ENCODE data around the gene PGAM1. TPM values are rescaled to one million over a fixed set of nuclear protein-coding genes. Genes with fewer than 3 reads are reported as not detected.

Gene PGAM1
- polyA plus RNA-seq, 3 donors, result 276 to 749 (median 498) TPM

DNA sequence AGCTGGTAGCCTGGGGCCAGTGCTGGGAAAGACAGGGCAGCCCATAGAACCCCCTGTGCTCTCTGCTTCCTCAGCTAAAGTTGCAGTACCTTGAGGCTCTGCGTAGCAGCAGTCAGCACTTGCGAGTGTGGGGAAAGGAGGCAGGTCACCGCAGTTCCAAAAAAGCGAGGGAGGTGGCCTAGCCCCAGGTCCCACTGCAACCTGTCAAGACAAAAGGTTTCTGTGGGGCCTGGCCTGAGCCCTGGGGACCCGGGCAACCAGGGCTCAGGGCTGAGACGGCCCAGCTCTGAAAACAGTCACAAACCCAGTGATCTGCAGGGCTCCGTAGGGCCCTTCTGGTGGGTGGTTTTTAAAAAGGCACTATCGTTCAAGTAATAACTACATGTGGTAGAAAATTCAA is 44.4 kb upstream of the PGAM1 start:
- Histone ChIP-seq H3K4me1 (ENCODE audit: control insufficient read depth in 1 of 2, insufficient read depth in 2 of 2, low read length in 2 of 2) (peaks cover 6 to 8% of the 10 kb centered on the region in 2 donors), H3K79me2 (ENCODE audit: insufficient read depth, low read length) (no peaks in the 10 kb centered on the region), H3K9ac (ENCODE audit: insufficient read depth, low read length, poor library complexity, severe bottlenecking) (no peak overlapping the region), H3K4me2 (replicated peaks; ENCODE audit: extremely low read depth, low read length, poor library complexity, severe bottlenecking) (no peak overlapping the region), H4K20me1 (ENCODE audit: insufficient read depth, low read length) (peaks cover 10% of the 10 kb centered on the region), H3K4me3 (replicated peaks in 1 of 3; ENCODE audit: low read depth in 2 of 3, low read length in 3 of 3) (no peak overlapping the region), H3K27me3 (ENCODE audit: control insufficient read depth in 2 of 2, insufficient read depth in 2 of 2, low read length in 2 of 2) (no peaks in the 10 kb centered on the region), H2AFZ (ENCODE audit: insufficient read depth, low read depth, low read length, poor library complexity, severe bottlenecking) (no peak overlapping the region), H3K27ac (ENCODE audit: low read depth in 1 of 2, low read length in 2 of 2) (no peak overlapping the region), H3K9me3 (replicated peaks in 1 of 2; ENCODE audit: control insufficient read depth in 1 of 2, insufficient read depth in 1 of 2, low read length in 2 of 2) (peaks cover 0 to 7% of the 10 kb centered on the region in 2 donors), H3K36me3 (replicated peaks in 1 of 2; ENCODE audit: control insufficient read depth in 1 of 2, insufficient read depth in 2 of 2, low read length in 2 of 2) (peaks cover 82 to 97% of the 10 kb centered on the region in 2 donors)
- Mint-ChIP-seq H3K9me3 (peaks cover 2 to 9% (median 4%) of the 10 kb centered on the region in 7 donors), H3K36me3 (peaks cover 81 to 95% of the 10 kb centered on the region in 2 donors), H3K27ac (peak overlapping the region in 1 of 7 donors; percentile 36), H3K4me1 (peaks cover 2% of the 10 kb centered on the region), H3K4me3 (no peak overlapping the region), H3K27me3 (ENCODE audit: low read depth in 3 of 3) (no peaks in the 10 kb centered on the region)
- DNase-seq, result no peak
- TF ChIP-seq, protein P1, sequence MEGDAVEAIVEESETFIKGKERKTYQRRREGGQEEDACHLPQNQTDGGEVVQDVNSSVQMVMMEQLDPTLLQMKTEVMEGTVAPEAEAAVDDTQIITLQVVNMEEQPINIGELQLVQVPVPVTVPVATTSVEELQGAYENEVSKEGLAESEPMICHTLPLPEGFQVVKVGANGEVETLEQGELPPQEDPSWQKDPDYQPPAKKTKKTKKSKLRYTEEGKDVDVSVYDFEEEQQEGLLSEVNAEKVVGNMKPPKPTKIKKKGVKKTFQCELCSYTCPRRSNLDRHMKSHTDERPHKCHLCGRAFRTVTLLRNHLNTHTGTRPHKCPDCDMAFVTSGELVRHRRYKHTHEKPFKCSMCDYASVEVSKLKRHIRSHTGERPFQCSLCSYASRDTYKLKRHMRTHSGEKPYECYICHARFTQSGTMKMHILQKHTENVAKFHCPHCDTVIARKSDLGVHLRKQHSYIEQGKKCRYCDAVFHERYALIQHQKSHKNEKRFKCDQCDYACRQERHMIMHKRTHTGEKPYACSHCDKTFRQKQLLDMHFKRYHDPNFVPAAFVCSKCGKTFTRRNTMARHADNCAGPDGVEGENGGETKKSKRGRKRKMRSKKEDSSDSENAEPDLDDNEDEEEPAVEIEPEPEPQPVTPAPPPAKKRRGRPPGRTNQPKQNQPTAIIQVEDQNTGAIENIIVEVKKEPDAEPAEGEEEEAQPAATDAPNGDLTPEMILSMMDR (IDR thresholded peaks at IDR 0.05), result no peak
- intact Hi-C loops (cut with micrococcal nuclease), result loop anchor here in 1 of 2 donors (2.0 kb wide), 1 partner anchor 13 kb away; no protein-coding TSS in a partner anchor
- 89% methylated on average over 6 of the region's 8 CpGs for WGBS (ENCODE audit: insufficient coverage)

DNA sequence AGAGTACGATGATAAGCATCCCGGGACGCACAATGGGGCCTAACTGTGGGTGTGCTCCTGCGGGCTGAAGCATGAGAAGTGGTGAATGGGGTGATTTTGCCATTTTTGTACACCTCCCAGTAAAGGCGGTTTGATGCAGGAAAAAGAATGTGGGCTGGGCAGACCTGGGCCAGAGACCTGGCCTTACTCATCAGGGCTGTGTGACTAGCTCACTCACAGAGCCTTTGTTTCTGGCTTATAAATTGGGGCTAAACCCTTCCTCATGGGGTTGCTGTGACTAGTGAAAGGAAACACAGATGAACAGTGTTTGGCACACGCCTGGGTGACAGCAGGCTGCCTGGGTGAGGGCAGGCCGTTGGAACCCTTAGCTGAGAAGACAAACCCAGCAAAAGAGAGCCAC is 42.8 kb upstream of the PGAM1 start:
- no peak overlapping the region for H2AFZ ChIP-seq (ENCODE audit: insufficient read depth, low read depth, low read length, poor library complexity, severe bottlenecking)
- Mint-ChIP-seq H3K9me3 (peaks cover 0 to 2% (median 0%) of the 10 kb centered on the region in 7 donors), H3K36me3 (peaks cover 84 to 96% of the 10 kb centered on the region in 2 donors), H3K27ac (peak overlapping the region in 1 of 7 donors; percentile 13), H3K27me3 (ENCODE audit: low read depth in 3 of 3) (no peaks in the 10 kb centered on the region), H3K4me3 (no peak overlapping the region), H3K4me1 (peaks cover 2% of the 10 kb centered on the region)
- TF ChIP-seq, protein P1 (IDR thresholded peaks at IDR 0.05), result no peak
- no peak overlapping the region for H3K4me3 ChIP-seq (replicated peaks in 1 of 3; ENCODE audit: low read depth in 2 of 3, low read length in 3 of 3)
- no peaks in the 10 kb centered on the region for H3K27me3 ChIP-seq (ENCODE audit: control insufficient read depth in 2 of 2, insufficient read depth in 2 of 2, low read length in 2 of 2)
- H3K79me2 ChIP-seq (ENCODE audit: insufficient read depth, low read length), result no peaks in the 10 kb centered on the region
- H3K9me3 ChIP-seq (replicated peaks in 1 of 2; ENCODE audit: control insufficient read depth in 1 of 2, insufficient read depth in 1 of 2, low read length in 2 of 2), result no peaks in the 10 kb centered on the region
- 98% methylated on average over 4 of the region's 7 CpGs for whole genome bisulfite sequencing (ENCODE audit: insufficient coverage)
- H3K36me3 ChIP-seq (replicated peaks in 1 of 2; ENCODE audit: control insufficient read depth in 1 of 2, insufficient read depth in 2 of 2, low read length in 2 of 2), result peaks cover 88 to 98% of the 10 kb centered on the region in 2 donors
- H3K9ac ChIP-seq (ENCODE audit: insufficient read depth, low read length, poor library complexity, severe bottlenecking), result no peak overlapping the region
- H3K4me1 ChIP-seq (ENCODE audit: control insufficient read depth in 1 of 2, insufficient read depth in 2 of 2, low read length in 2 of 2), result peaks cover 3 to 4% of the 10 kb centered on the region in 2 donors
- DNase-seq, result no peak
- peaks cover 10% of the 10 kb centered on the region for H4K20me1 ChIP-seq (ENCODE audit: insufficient read depth, low read length)
- no peak overlapping the region for H3K27ac ChIP-seq (ENCODE audit: low read depth in 1 of 2, low read length in 2 of 2)
- intact Hi-C loops (cut with micrococcal nuclease), result no loop called here
- no peak overlapping the region for H3K4me2 ChIP-seq (replicated peaks; ENCODE audit: extremely low read depth, low read length, poor library complexity, severe bottlenecking)
